Stimulated activated CD8-positive, alpha-beta memory T cell treated with anti-CD3 and anti-CD28 coated beads, Interleukin-15, amount 100 ng/mL, for 48 hours (primary cell): Measurements from ENCODE around the gene OR5B12.
"Not testable (repeated sequence)": the region's sequence is repeated elsewhere in the genome, so short reads cannot be mapped to it uniquely, and the experiment has no call there.

Experiments
- DNase-seq, 2 donors: peaks; one replicate each; pipeline ENCODE4 v3.0.0-alpha.2; 2020; ENCODE audit warnings: low read depth in 2 of 2

OR5B12 gene

GRCh38 chr11:58442136-58442535 lies at the start of gene OR5B12:
Gene OR5B12, minus strand, starts transcription at chr11:58442236. Its CDS starts 2,085 bp downstream, at chr11:58440151.
- no peak for DNase-seq

GRCh38 chr11:58490827-58491226 lies 48.8 kb upstream of the OR5B12 start:
- DNase-seq = no peak

GRCh38 chr11:58487170-58487569 lies 45.1 kb upstream of the OR5B12 start:
- no peak for DNase-seq

GRCh38 chr11:58485961-58486360 lies 43.9 kb upstream of the OR5B12 start:
- DNase-seq = no peak

GRCh38 chr11:58471892-58472291 lies 29.9 kb upstream of the OR5B12 start:
- no peak for DNase-seq

GRCh38 chr11:58466293-58466692 lies 24.3 kb upstream of the OR5B12 start:
- DNase-seq = no peak

GRCh38 chr11:58465690-58466089 lies 23.7 kb upstream of the OR5B12 start:
- no peak for DNase-seq

- no peak for DNase-seq
Measured at GRCh38 chr11:58451585-58451984, 9.5 kb upstream of the OR5B12 start.

GRCh38 chr11:58446294-58446693 lies 4.3 kb upstream of the OR5B12 start:
- DNase-seq = no peak

GRCh38 chr11:58444300-58444699 lies 2.3 kb upstream of the OR5B12 start:
- no peak for DNase-seq

GRCh38 chr11:58438486-58438885 lies 3.5 kb downstream of the OR5B12 start:
- no peak for DNase-seq

GRCh38 chr11:58434217-58434616 lies 7.8 kb downstream of the OR5B12 start:
- DNase-seq = no peak

GRCh38 chr11:58433638-58434203 lies 8.3 kb downstream of the OR5B12 start:
- DNase-seq = no peak

GRCh38 chr11:58429273-58429672 lies 12.8 kb downstream of the OR5B12 start:
- DNase-seq = no peak

- no peak for DNase-seq
Measured at GRCh38 chr11:58428021-58428420, 14.0 kb downstream of the OR5B12 start, which contains the start of gene OR5B2. Gene OR5B2, minus strand, starts transcription at chr11:58428121. Its CDS starts 4,860 bp downstream, at chr11:58423261.

GRCh38 chr11:58406774-58407173 lies 35.3 kb downstream of the OR5B12 start, which contains the start of gene OR5B3:
Gene OR5B3, minus strand, starts transcription at chr11:58406874. Its CDS starts 3,465 bp downstream, at chr11:58403409.
- no peak for DNase-seq

GRCh38 chr11:58399622-58400021 lies 42.4 kb downstream of the OR5B12 start:
- DNase-seq = not testable (repeated sequence)

- no peak for DNase-seq
Measured at GRCh38 chr11:58395581-58395980, 46.5 kb downstream of the OR5B12 start.

GRCh38 chr11:58394195-58394594 lies 47.8 kb downstream of the OR5B12 start:
- no peak for DNase-seq

GRCh38 chr11:58392746-58393145 lies 49.3 kb downstream of the OR5B12 start:
- DNase-seq = no peak

GRCh38 chr11:58391879-58392278 lies 50.2 kb downstream of the OR5B12 start:
- no peak for DNase-seq

GRCh38 chr11:58390551-58391063 lies 51.4 kb downstream of the OR5B12 start:
- DNase-seq = no peak
